Smooth muscle cell (in vitro differentiated cells): ENCODE measurements around the gene SYNGR4. TPM values are rescaled to one million over a fixed set of nuclear protein-coding genes. Genes with fewer than 3 reads are reported as not detected.

Source experiments
- DNase-seq: peaks from one replicate; lab custom pipeline; 2025; ENCODE audit not compliant: unreplicated experiment; lab: John Stamatoyannopoulos, UW
- H2AFZ ChIP-seq: fragments of 200-600 bp; sonication (generic); 2 replicates; pipeline ENCODE4 v1.6.0; 2016; ENCODE audit warnings: antibody characterized with exemption, low read depth, mild to moderate bottlenecking
- H3F3A ChIP-seq: fragments of 200-600 bp; sonication (generic); 2 replicates; pipeline ENCODE4 v1.6.0; 2017; ENCODE audit warnings: antibody characterized with exemption, low read depth
- H3K27ac ChIP-seq: fragments of 200-600 bp; sonication (generic); 2 replicates; pipeline ENCODE4 v1.5.1; 2016; ENCODE audit warnings: low read depth, mild to moderate bottlenecking
- H3K27me3 ChIP-seq: fragments of 200-600 bp; sonication (generic); 2 replicates; pipeline ENCODE4 v1.6.1; 2016; ENCODE audit warnings: low read depth, mild to moderate bottlenecking
- H3K36me3 ChIP-seq: fragments of 200-600 bp; sonication (generic); 2 replicates; pipeline ENCODE4 v1.5.1; 2016; ENCODE audit warnings: low read depth
- H3K4me1 ChIP-seq: fragments of 200-600 bp; sonication (generic); 2 replicates; pipeline ENCODE4 v1.5.1; 2016; ENCODE audit warnings: low read depth
- H3K4me2 ChIP-seq: fragments of 200-600 bp; sonication (generic); 2 replicates; pipeline ENCODE4 v1.6.0; 2016; ENCODE audit warnings: mild to moderate bottlenecking
- H3K4me3 ChIP-seq: fragments of 200-600 bp; sonication (generic); 2 replicates; pipeline ENCODE4 v1.5.1; 2016; ENCODE audit warnings: mild to moderate bottlenecking
- H3K79me2 ChIP-seq: fragments of 200-600 bp; sonication (generic); 2 replicates; pipeline ENCODE4 v1.6.0; 2016; ENCODE audit warnings: low read depth, mild to moderate bottlenecking
- H3K9ac ChIP-seq: fragments of 200-600 bp; sonication (generic); 2 replicates; pipeline ENCODE4 v1.6.0; 2016; ENCODE audit warnings: low read depth
- H3K9me3 ChIP-seq: fragments of 200-600 bp; sonication (generic); replicated peaks from 2 replicates; pipeline ENCODE4 v1.5.1; 2016; ENCODE audit warnings: low read depth
- H4K20me1 ChIP-seq: fragments of 200-600 bp; sonication (generic); 2 replicates; pipeline ENCODE4 v1.6.0; 2016; ENCODE audit warnings: low read depth
- CTCF ChIP-seq: fragments of 200-600 bp; sonication (generic); IDR thresholded peaks from 2 replicates; pipeline ENCODE4 v1.5.1; 2017; ENCODE audit warnings: borderline replicate concordance, mild to moderate bottlenecking, antibody characterized with exemption; ENCODE audit not compliant: insufficient read depth, poor library complexity, severe bottlenecking
- WGBS: methylation state at CpG from one replicate; pipeline ENCODE4 v1.1.7; 2016; ENCODE audit warnings: low lambda C conversion rate; 5-methylcytosine and 5-hydroxymethylcytosine counted together
- polyA plus RNA-seq: library from polyadenylated mRNA; unstranded; fragments of >200 nt; fragmentation: Nextera tagmentation; extraction: Ambion mirVana; gene quantifications from 2 replicates; pipeline ENCODE4 v1.2.1, GENCODE V29; 2016
- total RNA-seq: library from RNA; depleted of rRNA; stranded (reverse); fragments of >200 nt; gene quantifications from 2 replicates; pipeline ENCODE4 v1.2.3, GENCODE V29; 2014

Gene SYNGR4
- total and polyA plus RNA-seq, 2 experiments from 2014 or later, result not detected

GRCh38 chr19:48378194-48378570 lies 14.0 kb downstream of the SYNGR4 start:
- Histone ChIP-seq H3K27me3 (no peaks in the 10 kb centered on the region), H3K79me2 (no peaks in the 10 kb centered on the region), H3K9me3 (no peaks in the 10 kb centered on the region), H3K36me3 (no peaks in the 10 kb centered on the region), H3F3A (no peaks in the 10 kb centered on the region), H3K27ac (no peak overlapping the region), H3K4me1 (no peaks in the 10 kb centered on the region), H3K4me3 (no peak overlapping the region), H3K4me2 (no peak overlapping the region), H2AFZ (no peak overlapping the region), H3K9ac (no peak overlapping the region), H4K20me1 (no peaks in the 10 kb centered on the region)
- WGBS, result 93% methylated on average over 10 of the region's 10 CpGs
- DNase-seq, result no peak
- no peak for TF ChIP-seq CTCF

DNA sequence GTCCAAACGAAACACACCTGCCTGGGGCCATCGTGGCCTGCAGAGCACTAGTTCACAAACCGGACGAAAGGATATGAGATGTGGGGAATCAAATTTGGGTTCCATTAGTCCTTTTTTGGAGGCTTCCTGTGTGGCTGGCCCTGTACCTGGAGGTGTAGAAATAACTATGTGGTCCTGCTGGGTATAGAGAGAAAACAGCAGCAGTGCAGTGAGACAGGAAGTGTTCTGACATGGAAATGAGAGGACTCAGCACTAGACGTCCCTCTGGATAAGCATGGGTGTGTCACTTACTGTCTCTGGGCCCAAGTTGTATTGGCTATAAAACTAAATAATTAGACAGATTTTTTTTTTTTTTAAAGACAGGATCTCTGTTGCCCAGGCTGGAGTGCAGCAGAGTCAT lies 14.9 kb downstream of the SYNGR4 start:
- no peak overlapping the region for H3K27ac ChIP-seq

GRCh38 chr19:48381178-48381950 lies 17.2 kb downstream of the SYNGR4 start:
- Histone ChIP-seq H3K9me3 (no peaks in the 10 kb centered on the region), H4K20me1 (peaks cover 28% of the 10 kb centered on the region), H3K27me3 (no peaks in the 10 kb centered on the region), H3K27ac (no peak overlapping the region), H3K36me3 (peaks cover 3% of the 10 kb centered on the region), H3K9ac (no peak overlapping the region), H2AFZ (no peak overlapping the region), H3K4me2 (no peak overlapping the region), H3F3A (peaks cover 10% of the 10 kb centered on the region), H3K4me3 (no peak overlapping the region), H3K4me1 (no peaks in the 10 kb centered on the region), H3K79me2 (no peaks in the 10 kb centered on the region)
- no peak for TF ChIP-seq CTCF
- no peak for DNase-seq
- WGBS, result 91% methylated on average over 11 of the region's 11 CpGs

More for the DNA sequence above, 14.9 kb downstream of the SYNGR4 start:
- no peak overlapping the region for H2AFZ ChIP-seq
- H3F3A ChIP-seq, result peaks cover 5% of the 10 kb centered on the region
- no peaks in the 10 kb centered on the region for H3K4me1 ChIP-seq
- WGBS, result 80% methylated on average over 5 of the region's 5 CpGs
- peaks cover 6% of the 10 kb centered on the region for H4K20me1 ChIP-seq
- TF ChIP-seq CTCF, result no peak
- no peaks in the 10 kb centered on the region for H3K27me3 ChIP-seq
- DNase-seq, result no peak
- H3K4me3 ChIP-seq, result no peak overlapping the region
- no peaks in the 10 kb centered on the region for H3K9me3 ChIP-seq
- no peak overlapping the region for H3K9ac ChIP-seq
- H3K36me3 ChIP-seq, result no peaks in the 10 kb centered on the region
- no peak overlapping the region for H3K4me2 ChIP-seq
- H3K79me2 ChIP-seq, result no peaks in the 10 kb centered on the region

DNA sequence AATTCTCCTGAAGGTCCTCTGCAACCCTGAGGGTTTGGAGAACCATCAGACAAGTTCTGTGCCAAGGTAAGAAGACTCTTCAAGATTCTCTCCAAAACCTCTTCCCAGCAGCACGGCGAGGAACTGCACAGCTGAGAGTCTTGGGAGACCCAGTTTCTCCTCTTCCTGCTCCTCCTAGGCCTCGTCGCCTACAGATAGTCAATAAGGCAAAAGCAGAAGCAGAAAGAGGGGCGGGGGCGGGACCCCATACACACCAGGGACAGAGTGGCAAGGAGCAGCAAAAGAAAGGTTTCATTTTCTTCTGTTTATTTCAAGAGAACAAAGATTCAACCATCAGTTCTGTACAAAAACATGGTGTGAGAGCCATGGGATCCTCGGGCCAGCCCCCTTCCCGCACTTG lies 18.1 kb downstream of the SYNGR4 start:
- H3K4me1 ChIP-seq, result no peaks in the 10 kb centered on the region
- H3K4me2 ChIP-seq, result no peak overlapping the region
- peaks cover 37% of the 10 kb centered on the region for H4K20me1 ChIP-seq
- no peaks in the 10 kb centered on the region for H3K9me3 ChIP-seq
- 92% methylated on average over 8 of the region's 8 CpGs for WGBS
- no peak overlapping the region for H3K4me3 ChIP-seq
- H2AFZ ChIP-seq, result no peak overlapping the region
- DNase-seq, result no peak
- H3K79me2 ChIP-seq, result peaks cover 2% of the 10 kb centered on the region
- TF ChIP-seq CTCF, result no peak
- H3F3A ChIP-seq, result peaks cover 10% of the 10 kb centered on the region
- H3K9ac ChIP-seq, result no peak overlapping the region
- no peak overlapping the region for H3K27ac ChIP-seq
- peaks cover 3% of the 10 kb centered on the region for H3K36me3 ChIP-seq
- H3K27me3 ChIP-seq, result no peaks in the 10 kb centered on the region
